ENCODE measurements around the gene LMO2.

DNA sequence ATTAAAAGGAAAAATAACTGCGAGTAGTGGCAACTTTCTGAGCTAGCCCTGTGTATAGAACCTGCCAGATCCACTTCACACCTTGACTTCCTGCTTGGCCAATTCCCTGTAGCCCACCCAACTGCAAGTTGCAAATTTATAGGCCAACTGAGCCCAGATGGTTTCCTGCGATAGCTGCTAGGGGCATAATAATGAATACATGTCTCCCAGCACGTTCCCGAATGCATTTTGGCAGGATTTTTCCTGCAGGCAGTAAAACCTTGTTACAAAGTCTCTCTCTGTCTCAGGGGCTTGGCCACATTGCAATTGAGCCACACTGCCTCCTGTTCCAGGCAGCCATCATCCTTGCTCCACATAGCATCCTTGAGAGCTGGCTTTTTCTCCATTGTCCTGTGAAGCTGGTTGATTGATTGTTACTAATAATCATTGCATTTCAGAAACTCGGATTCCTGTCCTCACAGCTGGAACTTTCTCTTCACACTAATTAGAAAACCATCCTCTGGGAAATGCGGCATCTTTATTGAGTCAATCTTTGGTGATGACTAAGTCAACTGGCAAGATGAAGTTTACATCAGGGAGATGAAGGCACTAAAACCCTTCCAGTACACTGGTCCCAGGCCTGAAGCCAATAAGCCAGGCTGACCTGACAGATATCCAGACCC, 18.6 kb upstream of the LMO2 start:
- TF ChIP-seq ZNF8 (CRISPR knock-in tag; IDR thresholded peaks at IDR 0.05) (no peak), ZNF565 (CRISPR knock-in tag; conservative IDR thresholded peaks at IDR 0.05; ENCODE audit: low read depth) (no peak)
